HCT116 (cell line): ENCODE measurements around the gene RAET1L.

Experiments used
- CBX3 ChIP-seq: IDR thresholded peaks from 2 replicates; pipeline ENCODE4 v1.6.1; 2012; ENCODE audit warnings: low read depth
- CTCF ChIP-seq, 3 experiments: fragments of 200-600 bp in 1 of 3; sonication (generic) in 1 of 3; IDR thresholded peaks in 2 of 3; conservative IDR thresholded peaks in 1 of 3; 2 replicates each; pipeline ENCODE4 v1.5.1; 2012 to 2017; ENCODE audit warnings: low read depth in 2 of 3, low read length in 2 of 3, antibody characterized with exemption in 1 of 3, borderline replicate concordance in 1 of 3, control low read depth in 1 of 3, mild to moderate bottlenecking in 1 of 3, mixed read lengths in 1 of 3, mixed run types in 1 of 3, moderate library complexity in 1 of 3; ENCODE audit not compliant: insufficient read depth in 1 of 3
- JUND ChIP-seq: IDR thresholded peaks from 2 replicates; pipeline ENCODE4 v1.6.1; 2012
- MAX ChIP-seq: IDR thresholded peaks from 2 replicates; pipeline ENCODE4 v1.6.1; 2012
- RAD21 ChIP-seq: IDR thresholded peaks from 2 replicates; pipeline ENCODE4 v1.6.1; 2012; ENCODE audit warnings: low read depth, mild to moderate bottlenecking

- TF ChIP-seq RAD21 (no peak), CTCF (IDR thresholded peaks at IDR 0.05 in 2 of 3, conservative IDR thresholded peaks at IDR 0.05 in 1 of 3; ENCODE audit: borderline replicate concordance in 1 of 3, insufficient read depth in 1 of 3, low read depth in 2 of 3, low read length in 2 of 3) (no peak), CBX3 (no peak), MAX (no peak), JUND (no peak)
Observed at GRCh38 chr6:150055131-150055530, 29.8 kb upstream of the RAET1L start.
